HL-60 (cell line): ENCODE results near the gene NCOR2.

Experiments used
- DNase-seq, 2 experiments: peaks; one replicate each; pipeline ENCODE4 v3.0.0-alpha.2; 2010 to 2020; ENCODE audit warnings: low read depth in 1 of 2, low spot score in 1 of 2
- H3K27ac ChIP-seq: fragments of 250-450 bp; sonication (Bioruptor Pico); replicated peaks from 2 replicates; pipeline ENCODE4 v1.5.1; 2020; ENCODE audit warnings: mild to moderate bottlenecking, moderate library complexity
- H3K27me3 ChIP-seq: fragments of 250-450 bp; sonication (Bioruptor Pico); 2 replicates; pipeline ENCODE4 v1.5.1; 2021; ENCODE audit warnings: mild to moderate bottlenecking, moderate library complexity; ENCODE audit not compliant: insufficient read depth, poor library complexity, severe bottlenecking
- H3K4me3 ChIP-seq: replicated peaks from 2 replicates; pipeline ENCODE4 v1.5.1; 2011; ENCODE audit warnings: mild to moderate bottlenecking, control low read depth, low read length; ENCODE audit not compliant: insufficient read depth
- GABPA ChIP-seq: IDR thresholded peaks from 2 replicates; pipeline ENCODE4 v1.6.1; 2012; ENCODE audit warnings: low read depth
- POLR2AphosphoS5 ChIP-seq: IDR thresholded peaks from 2 replicates; pipeline ENCODE4 v1.6.1; 2012; ENCODE audit warnings: low read depth
- REST ChIP-seq: IDR thresholded peaks from 2 replicates; pipeline ENCODE4 v1.6.1; 2012; ENCODE audit warnings: low read depth; ENCODE audit not compliant: insufficient replicate concordance
- SPI1 ChIP-seq: IDR thresholded peaks from 2 replicates; pipeline ENCODE4 v1.6.1; 2012; ENCODE audit warnings: low read depth, mild to moderate bottlenecking, borderline replicate concordance
- TF ChIP-seq, protein P1 (sequence below): IDR thresholded peaks from one replicate; pipeline ENCODE4 v1.5.1; 2011; ENCODE audit warnings: low read length, control low read depth, inconsistent platforms; ENCODE audit not compliant: insufficient read depth

NCOR2 gene

DNA sequence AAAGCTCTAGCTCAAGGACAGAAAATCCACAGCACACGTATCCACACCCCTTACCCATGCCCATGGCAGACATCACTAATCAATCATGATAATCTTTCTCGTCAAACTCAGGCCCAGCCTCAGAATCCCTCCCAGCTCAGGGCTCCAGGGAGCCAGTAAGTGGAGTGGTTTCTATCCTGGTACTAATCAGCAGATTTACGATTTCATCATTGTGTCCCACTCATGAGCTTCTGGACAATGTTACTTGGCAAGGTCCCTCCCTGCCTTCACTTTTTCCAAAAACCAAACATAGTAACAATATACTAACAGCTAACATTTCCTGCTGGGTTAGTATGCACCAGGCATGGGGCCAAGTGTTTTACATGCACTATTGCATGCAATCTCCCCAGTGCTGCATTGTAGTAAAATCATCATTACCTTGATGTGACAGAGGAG lies 45.8 kb upstream of the NCOR2 start:
- no peak overlapping the region for H3K4me3 ChIP-seq
- DNase-seq = no peak
- peaks cover 7% of the 10 kb centered on the region for H3K27me3 ChIP-seq
- TF ChIP-seq, protein P1, sequence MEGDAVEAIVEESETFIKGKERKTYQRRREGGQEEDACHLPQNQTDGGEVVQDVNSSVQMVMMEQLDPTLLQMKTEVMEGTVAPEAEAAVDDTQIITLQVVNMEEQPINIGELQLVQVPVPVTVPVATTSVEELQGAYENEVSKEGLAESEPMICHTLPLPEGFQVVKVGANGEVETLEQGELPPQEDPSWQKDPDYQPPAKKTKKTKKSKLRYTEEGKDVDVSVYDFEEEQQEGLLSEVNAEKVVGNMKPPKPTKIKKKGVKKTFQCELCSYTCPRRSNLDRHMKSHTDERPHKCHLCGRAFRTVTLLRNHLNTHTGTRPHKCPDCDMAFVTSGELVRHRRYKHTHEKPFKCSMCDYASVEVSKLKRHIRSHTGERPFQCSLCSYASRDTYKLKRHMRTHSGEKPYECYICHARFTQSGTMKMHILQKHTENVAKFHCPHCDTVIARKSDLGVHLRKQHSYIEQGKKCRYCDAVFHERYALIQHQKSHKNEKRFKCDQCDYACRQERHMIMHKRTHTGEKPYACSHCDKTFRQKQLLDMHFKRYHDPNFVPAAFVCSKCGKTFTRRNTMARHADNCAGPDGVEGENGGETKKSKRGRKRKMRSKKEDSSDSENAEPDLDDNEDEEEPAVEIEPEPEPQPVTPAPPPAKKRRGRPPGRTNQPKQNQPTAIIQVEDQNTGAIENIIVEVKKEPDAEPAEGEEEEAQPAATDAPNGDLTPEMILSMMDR = no peak
- TF ChIP-seq SPI1 (no peak), GABPA (no peak), POLR2AphosphoS5 (no peak), REST (no peak)
- no peak overlapping the region for H3K27ac ChIP-seq

DNA sequence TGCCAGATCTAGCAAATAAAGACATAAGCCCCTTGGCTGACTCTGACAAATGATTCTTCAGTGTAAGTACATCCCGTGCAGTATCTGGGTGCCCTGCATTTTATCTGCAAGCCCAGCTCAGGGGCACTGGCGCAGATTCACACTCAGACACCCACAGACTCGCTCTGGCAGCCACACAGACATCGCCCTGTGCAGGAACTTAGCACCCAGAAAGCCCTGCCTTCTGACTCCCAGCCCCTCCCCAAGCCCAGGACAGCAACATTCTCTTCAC lies 44.9 kb upstream of the NCOR2 start:
- DNase-seq = no peak
- TF ChIP-seq GABPA = no peak
- TF ChIP-seq POLR2AphosphoS5 = no peak
- TF ChIP-seq REST = no peak
- TF ChIP-seq, protein P1 = no peak
- H3K4me3 ChIP-seq = no peak overlapping the region
- H3K27me3 ChIP-seq = peaks cover 7% of the 10 kb centered on the region
- H3K27ac ChIP-seq = no peak overlapping the region

GRCh38 chr12:124611559-124612409 lies 44.4 kb upstream of the NCOR2 start:
- H3K27me3 ChIP-seq = peaks cover 5% of the 10 kb centered on the region
- no peak for TF ChIP-seq REST
- no peak for TF ChIP-seq POLR2AphosphoS5
- TF ChIP-seq, protein P1 = no peak
- TF ChIP-seq GABPA = no peak
- no peak for TF ChIP-seq SPI1
- no peak overlapping the region for H3K4me3 ChIP-seq
- no peak overlapping the region for H3K27ac ChIP-seq
- DNase-seq = no peak
